K562 (cell line): ENCODE results near the gene BLVRA. TPM values are rescaled to one million over a fixed set of nuclear protein-coding genes. Genes with fewer than 3 reads are reported as not detected.
"Not testable (repeated sequence)": the region's sequence is repeated elsewhere in the genome, so short reads cannot be mapped to it uniquely, and the experiment has no call there.

Experiments
- ATAC-seq: fragments of 200-7000 bp; cut with Tn5 transposase; 3 replicates; pipeline ENCODE4 v1.9.1; 2020; ENCODE audit warnings: moderate library complexity
- BruUV-seq: library from RNA; stranded (reverse); fragments of 400-500 nt; replicated peaks from 2 replicates; lab custom pipeline; 2021; lab: Mats Ljungman, UMichigan
- CTCF ChIA-PET: fragments of 300-600 bp; formaldehyde crosslinking; extraction: SDS; loops from one replicate; lab custom pipeline; 2021; ENCODE audit warnings: low intra/inter-chr PET ratio; lab: Yijun Ruan, JAX
- POLR2A ChIA-PET: fragments of 300-600, 350-650 bp; sonication (Branson Sonifier 250); formaldehyde crosslinking; extraction: SDS; loops from one replicate; lab custom pipeline; 2021; ENCODE audit warnings: antibody characterized with exemption, inconsistent platforms; lab: Yijun Ruan, JAX
- DNase-seq, 4 experiments: peaks; one replicate each; pipeline versions ENCODE4 v3.0.0 to v3.0.0-alpha.2; 2011 to 2018; ENCODE audit warnings: low spot score in 3 of 4, mixed read lengths in 3 of 4; ENCODE audit errors: extremely low read depth in 1 of 4
- FAIRE-seq: peaks from 2 replicates; lab custom pipeline; 2011; peaks lifted over from hg19 to GRCh38; lab: Jason Lieb, UNC
- H2AFZ ChIP-seq: 2 replicates; pipeline ENCODE4 v1.6.0; 2011; ENCODE audit warnings: low read depth, low read length, control low read depth, inconsistent platforms
- H3K27ac ChIP-seq: fragments of 200-600 bp; 3 replicates; pipeline ENCODE4 v1.8.0; 2011; ENCODE audit warnings: low read depth, mild to moderate bottlenecking, control low read depth, inconsistent platforms, low read length, moderate library complexity, mixed read lengths; ENCODE audit errors: extremely low read depth
- H3K27me3 ChIP-seq, 2 experiments: fragments of 300-600 bp in 1 of 2; 2 replicates in 1 of 2; 3 replicates in 1 of 2; pipeline versions ENCODE4 v1.6.0 to v1.8.0; 2011; ENCODE audit warnings: inconsistent platforms in 2 of 2, low read length in 2 of 2, mild to moderate bottlenecking in 1 of 2, mixed read lengths in 1 of 2, moderate library complexity in 1 of 2; ENCODE audit not compliant: control insufficient read depth in 2 of 2, insufficient read depth in 2 of 2
- H3K36me3 ChIP-seq: fragments of 300-600 bp; 3 replicates; pipeline ENCODE4 v1.8.0; 2011; ENCODE audit warnings: mild to moderate bottlenecking, low read length, inconsistent platforms; ENCODE audit not compliant: control insufficient read depth, insufficient read depth
- H3K4me1 ChIP-seq, 2 experiments: fragments of 200-600 bp in 1 of 2; replicated peaks in 1 of 2; 2 replicates in 1 of 2; 3 replicates in 1 of 2; pipeline versions ENCODE4 v1.5.1 to v1.8.0; 2011; ENCODE audit warnings: inconsistent platforms in 2 of 2, low read length in 2 of 2, mild to moderate bottlenecking in 1 of 2, mixed read lengths in 1 of 2, moderate library complexity in 1 of 2; ENCODE audit not compliant: control insufficient read depth in 2 of 2, insufficient read depth in 2 of 2
- H3K4me2 ChIP-seq: 2 replicates; pipeline ENCODE4 v1.6.1; 2011; ENCODE audit warnings: low read length, control low read depth, inconsistent platforms, mixed read lengths; ENCODE audit not compliant: insufficient read depth
- H3K4me3 ChIP-seq: fragments of 200-600 bp; sonication (generic), shearing (Covaris generic); 2 replicates; pipeline ENCODE4 v1.5.1; 2016; ENCODE audit warnings: control low read depth, inconsistent platforms
- H3K79me2 ChIP-seq: fragments of 200-600 bp; 3 replicates; pipeline ENCODE4 v1.8.0; 2011; ENCODE audit warnings: low read length, inconsistent platforms; ENCODE audit not compliant: control insufficient read depth, insufficient read depth
- H3K9ac ChIP-seq, 2 experiments: 2 replicates each; pipeline versions ENCODE4 v1.6.0 to v1.6.1; 2011; ENCODE audit warnings: low read depth in 2 of 2, low read length in 2 of 2, control low read depth in 1 of 2, inconsistent platforms in 1 of 2, mild to moderate bottlenecking in 1 of 2, mixed read lengths in 1 of 2; ENCODE audit not compliant: insufficient read depth in 1 of 2
- H3K9me1 ChIP-seq: one replicate; pipeline ENCODE4 v1.6.0; 2011; ENCODE audit warnings: inconsistent platforms, mild to moderate bottlenecking, low read length, moderate library complexity; ENCODE audit not compliant: control insufficient read depth, insufficient read depth
- H3K9me3 ChIP-seq: replicated peaks from 2 replicates; pipeline ENCODE4 v1.5.1; 2011; ENCODE audit warnings: low read depth, low read length, inconsistent platforms; ENCODE audit not compliant: control insufficient read depth, insufficient read depth
- H4K20me1 ChIP-seq: replicated peaks from 2 replicates; pipeline ENCODE4 v1.6.1; 2011; ENCODE audit warnings: low read length, inconsistent platforms, mixed read lengths; ENCODE audit not compliant: control insufficient read depth, insufficient read depth
- ATF1 ChIP-seq, 2 experiments: fragments of 450-650 bp in 1 of 2; IDR thresholded peaks; 2 replicates each; pipeline ENCODE4 v1.6.1; 2016; ENCODE audit warnings: missing compliant biosample characterization in 1 of 2, missing genetic modification characterization in 1 of 2
- ATF7 ChIP-seq: fragments of 450-650 bp; IDR thresholded peaks from 2 replicates; pipeline ENCODE4 v1.7.1; 2014; ENCODE audit warnings: mild to moderate bottlenecking, moderate library complexity
- BHLHE40 ChIP-seq: IDR thresholded peaks from 2 replicates; pipeline ENCODE4 v1.6.1; 2011; ENCODE audit warnings: low read length, improper control_type of control experiment
- CBFA2T2 ChIP-seq: fragments of 450-650 bp; conservative IDR thresholded peaks from 2 replicates; pipeline ENCODE4 v1.6.1; 2017; ENCODE audit warnings: mild to moderate bottlenecking
- FOXP1 ChIP-seq: sonication (generic); formaldehyde crosslinking; IDR thresholded peaks from 2 replicates; pipeline ENCODE4 v1.8.0; 2022; ENCODE audit warnings: mild to moderate bottlenecking, missing genetic modification reagents
- HIVEP1 ChIP-seq: fragments of 250-450 bp; sonication (Bioruptor Pico); IDR thresholded peaks from 2 replicates; pipeline ENCODE4 v1.4.0; 2020; ENCODE audit warnings: mild to moderate bottlenecking
- KLF6 ChIP-seq: fragments of 250-450 bp; sonication (Bioruptor Pico); IDR thresholded peaks from 2 replicates; pipeline ENCODE4 v1.4.0; 2020; ENCODE audit warnings: mild to moderate bottlenecking, moderate library complexity, borderline replicate concordance
- MYC ChIP-seq, 2 experiments: fragments of 250-450 bp in 1 of 2; sonication (Bioruptor Pico) in 1 of 2; IDR thresholded peaks; 2 replicates each; pipeline versions ENCODE4 v1.5.1 to v1.6.1; 2012 to 2021; ENCODE audit warnings: low read depth in 2 of 2, borderline replicate concordance in 1 of 2, improper control_type of control experiment in 1 of 2, low read length in 1 of 2, mild to moderate bottlenecking in 1 of 2, moderate library complexity in 1 of 2
- NR4A1 ChIP-seq, 2 experiments: fragments of 250-450 bp in 1 of 2; fragments of 450-650 bp in 1 of 2; sonication (Bioruptor Pico) in 1 of 2; IDR thresholded peaks; 2 replicates each; pipeline versions ENCODE4 v1.4.0 to v1.6.1; 2016 to 2020; ENCODE audit warnings: mild to moderate bottlenecking in 2 of 2, missing compliant biosample characterization in 1 of 2, missing genetic modification characterization in 1 of 2, moderate library complexity in 1 of 2
- POLR2H ChIP-seq: IDR thresholded peaks from 2 replicates; pipeline ENCODE4 v1.6.1; 2016; ENCODE audit warnings: missing genetic modification characterization, low read depth, mild to moderate bottlenecking, control low read depth, missing compliant biosample characterization, moderate library complexity
- SMAD3 ChIP-seq: fragments of 450-650 bp; formaldehyde crosslinking; conservative IDR thresholded peaks from 2 replicates; pipeline ENCODE4 v1.4.0; 2020; ENCODE audit warnings: mild to moderate bottlenecking
- SOX6 ChIP-seq: fragments of 450-650 bp; IDR thresholded peaks from 2 replicates; pipeline ENCODE4 v1.6.1; 2014; ENCODE audit warnings: mild to moderate bottlenecking
- ZBTB33 ChIP-seq: sonication (generic); formaldehyde crosslinking; IDR thresholded peaks from 2 replicates; pipeline ENCODE4 v1.8.1; 2023; ENCODE audit warnings: mild to moderate bottlenecking, missing genetic modification reagents
- ZFX ChIP-seq: sonication (generic); formaldehyde crosslinking; IDR thresholded peaks from 2 replicates; pipeline ENCODE4 v1.8.0; 2022; ENCODE audit warnings: mild to moderate bottlenecking, missing genetic modification reagents, moderate library complexity
- ZNF644 ChIP-seq: fragments of 200-800 bp; sonication (Bioruptor generic); IDR thresholded peaks from 2 replicates; pipeline ENCODE4 v1.6.1; 2016; ENCODE audit warnings: low read depth, missing genetic modification characterization, missing compliant biosample characterization
- WGBS: fragments of 100-300 bp; shearing (Covaris generic); methylation state at CpG from one replicate; pipeline ENCODE4 v1.1.6; 2016; ENCODE audit warnings: low coverage, mixed read lengths; ENCODE audit not compliant: insufficient coverage; ENCODE audit errors: missing lambda C conversion rate; 5-methylcytosine and 5-hydroxymethylcytosine counted together
- in situ Hi-C: fragments of 300-500 bp; cut with MboI; formaldehyde crosslinking; loops from 4 replicates; pipeline ENCODE4 v1.15.0; 2018; ENCODE audit warnings: inconsistent platforms, mixed read lengths
- intact Hi-C: fragments of 100-400 bp; cut with micrococcal nuclease; formaldehyde crosslinking; loops from 2 replicates; pipeline ENCODE4 v1.14.2; 2022
- polyA plus RNA-seq, 8 experiments: library from polyadenylated mRNA; depleted of rRNA in 4 of 8; stranded (reverse) in 5 of 8; unstranded in 3 of 8; fragments of >200 nt; fragmentation: Nextera tagmentation in 2 of 8; fragmentation: Illumina TruSeq in 1 of 8; extraction: Ambion mirVana in 2 of 8; extraction: Trizol in 1 of 8; gene quantifications; 2 replicates each; pipeline versions ENCODE4 v1.2.1 to v1.2.3, GENCODE V29; 2011 to 2014; ENCODE audit warnings: inconsistent platforms in 1 of 8, missing spikeins in 1 of 8
- total RNA-seq, 7 experiments: library from RNA; depleted of rRNA in 6 of 7; stranded (reverse); fragments of >200 nt in 6 of 7; fragmentation: Illumina TruSeq in 2 of 7; extraction: Trizol in 2 of 7; gene quantifications; 2 replicates each; pipeline versions ENCODE4 v1.2.1 to v1.2.3, GENCODE V29; 2011 to 2021; ENCODE audit warnings: low replicate concordance in 1 of 7
- TF ChIP-seq, protein P1 (sequence below), 2 experiments: fragments of 450-650 bp; conservative IDR thresholded peaks; 2 replicates each; pipeline ENCODE4 v1.6.1; 2017; ENCODE audit warnings: mild to moderate bottlenecking in 2 of 2, moderate library complexity in 2 of 2

BLVRA gene
- total and polyA plus RNA-seq, 9 of the 15 experiments (the other 6 are each of a cell fraction or from before 2014, with no cell fraction given): 48.5 to 147 (median 61.5) TPM

GRCh38 chr7:43734575-43735332, 23.7 kb upstream of the BLVRA start:
- H4K20me1 ChIP-seq; H3K4me3 ChIP-seq; H3K27me3 ChIP-seq; H3K9me1 ChIP-seq; intact Hi-C loops; H3K79me2 ChIP-seq; H3K9me3 ChIP-seq; in situ Hi-C loops; H3K36me3 ChIP-seq; CTCF ChIA-PET; BruUV-seq; TF ChIP-seq NR4A1 (CRISPR knock-in tag; IDR thresholded peaks at IDR 0.05); MYC (CRISPR knock-in tag; IDR thresholded peaks at IDR 0.05; ENCODE audit: borderline replicate concordance, low read depth); ATF1 (CRISPR knock-in tag; IDR thresholded peaks at IDR 0.05): not testable (repeated sequence)
- Histone ChIP-seq H2AFZ (peak overlapping the region; percentile 82), H3K4me2 (peak overlapping the region; percentile 45), H3K9ac (peak overlapping the region; percentile 32 to 43; a peak in 2 of 4 replicates), H3K27ac (peak overlapping the region; percentile 76), H3K4me1 (peaks cover 12 to 24% of the 10 kb centered on the region in 2 experiments)
- ATAC-seq: peak; percentile 7; the same call in 2 of the 3 replicates
- peak; percentile 15 for FAIRE-seq
- POLR2A ChIA-PET: interaction anchor here (1.0 to 2.3 kb wide), 5 partner anchors 8 to 23 kb away, joined by 3 to 9 read pairs (median 4); partner anchors contain the start of gene BLVRA
- peak in 1 of 4 experiments; percentile 81 for DNase-seq
- 16% methylated on average over 18 of the region's 18 CpGs for whole genome bisulfite sequencing
- peak; percentile 81 for TF ChIP-seq NR4A1 (tag; IDR thresholded peaks at IDR 0.05)
- TF ChIP-seq SOX6: 0 out of 2 replicates have a peak, but pooled peaks have one; percentile 65
- peak; percentile 62 for TF ChIP-seq ZFX (CRISPR knock-in tag)
- TF ChIP-seq MYC (IDR thresholded peaks at IDR 0.05; ENCODE audit: low read depth, low read length): 0 out of 2 replicates have a peak, but pooled peaks have one; percentile 24
- TF ChIP-seq HIVEP1 (CRISPR knock-in tag): peak; percentile 68; the same call in 1 of the 2 replicates
- TF ChIP-seq ZNF644: peak; percentile 41; the same call in 1 of the 2 replicates
- TF ChIP-seq ATF1 (tag; IDR thresholded peaks at IDR 0.05): peak; percentile 83
- TF ChIP-seq, protein P1, sequence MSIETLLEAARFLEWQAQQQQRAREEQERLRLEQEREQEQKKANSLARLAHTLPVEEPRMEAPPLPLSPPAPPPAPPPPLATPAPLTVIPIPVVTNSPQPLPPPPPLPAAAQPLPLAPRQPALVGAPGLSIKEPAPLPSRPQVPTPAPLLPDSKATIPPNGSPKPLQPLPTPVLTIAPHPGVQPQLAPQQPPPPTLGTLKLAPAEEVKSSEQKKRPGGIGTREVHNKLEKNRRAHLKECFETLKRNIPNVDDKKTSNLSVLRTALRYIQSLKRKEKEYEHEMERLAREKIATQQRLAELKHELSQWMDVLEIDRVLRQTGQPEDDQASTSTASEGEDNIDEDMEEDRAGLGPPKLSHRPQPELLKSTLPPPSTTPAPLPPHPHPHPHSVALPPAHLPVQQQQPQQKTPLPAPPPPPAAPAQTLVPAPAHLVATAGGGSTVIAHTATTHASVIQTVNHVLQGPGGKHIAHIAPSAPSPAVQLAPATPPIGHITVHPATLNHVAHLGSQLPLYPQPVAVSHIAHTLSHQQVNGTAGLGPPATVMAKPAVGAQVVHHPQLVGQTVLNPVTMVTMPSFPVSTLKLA (conservative IDR thresholded peaks at IDR 0.05): peak; percentile 49 to 52; a peak in 2 of 4 replicates
- TF ChIP-seq POLR2H (tag): peak; percentile 82
- TF ChIP-seq ATF7: peak; percentile 85
- TF ChIP-seq CBFA2T2: peak; percentile 68
- peak; percentile 71; the same call in 1 of the 2 replicates for TF ChIP-seq ZBTB33 (CRISPR knock-in tag)
- 0 out of 2 replicates have a peak, but pooled peaks have one; percentile 21 for TF ChIP-seq BHLHE40
- peak; percentile 49; the same call in 1 of the 2 replicates for TF ChIP-seq FOXP1 (CRISPR knock-in tag)
- peak; percentile 73; the same call in 1 of the 2 replicates for TF ChIP-seq KLF6 (CRISPR knock-in tag)
- TF ChIP-seq SMAD3 (CRISPR knock-in tag): 0 out of 2 replicates have a peak, but pooled peaks have one; percentile 35
